Inflammatory macrophage treated with lipopolysaccharide for 4 hours (primary cell): Measurements from ENCODE around the gene TP53I3.
"Not testable (repeated sequence)": the region's sequence is repeated elsewhere in the genome, so short reads cannot be mapped to it uniquely, and the experiment has no call there.

Source experiments
- DNase-seq: peaks from one replicate; pipeline ENCODE4 v3.0.0-alpha.2; 2020

The TP53I3 gene

GRCh38 chr2:24095171-24095677 is 10.6 kb upstream of the TP53I3 start:
- DNase-seq: not testable (repeated sequence)

GRCh38 chr2:24093270-24093669 is 8.6 kb upstream of the TP53I3 start:
- DNase-seq: not testable (repeated sequence)

- peak; percentile 50 for DNase-seq
Measured at GRCh38 chr2:24088821-24089359, 4.3 kb upstream of the TP53I3 start.

GRCh38 chr2:24087032-24087431 is 2.4 kb upstream of the TP53I3 start:
- no peak for DNase-seq

GRCh38 chr2:24086241-24086640 is 1.6 kb upstream of the TP53I3 start:
- DNase-seq: no peak

- DNase-seq: peak; percentile 1
Measured at GRCh38 chr2:24085200-24085489, 511 bp upstream of the TP53I3 start.

- peak; percentile 83 for DNase-seq
Measured at GRCh38 chr2:24083567-24084385, 858 bp downstream of the TP53I3 start.

GRCh38 chr2:24082787-24083566 is 1.7 kb downstream of the TP53I3 start:
- no peak for DNase-seq

GRCh38 chr2:24080701-24081100 is 3.9 kb downstream of the TP53I3 start:
- DNase-seq: no peak

- DNase-seq: no peak
Measured at GRCh38 chr2:24077879-24078278, 6.8 kb downstream of the TP53I3 start.

- no peak for DNase-seq
Measured at GRCh38 chr2:24077535-24077877, 7.1 kb downstream of the TP53I3 start.

- peak; percentile 28 for DNase-seq
Measured at GRCh38 chr2:24076849-24077534, 7.6 kb downstream of the TP53I3 start.

GRCh38 chr2:24075915-24076848 is 8.5 kb downstream of the TP53I3 start, which contains the start of gene SF3B6:
Gene SF3B6 (minus strand): TSS chr2:24076326. CDS start chr2:24076229, 97 bp downstream.
- peak; percentile 100 for DNase-seq

- DNase-seq: no peak
Measured at GRCh38 chr2:24075259-24075658, 9.4 kb downstream of the TP53I3 start.

GRCh38 chr2:24073816-24074215 is 10.8 kb downstream of the TP53I3 start:
- no peak for DNase-seq

GRCh38 chr2:24072259-24072658 is 12.4 kb downstream of the TP53I3 start:
- no peak for DNase-seq

- no peak for DNase-seq
Measured at GRCh38 chr2:24065341-24065740, 19.3 kb downstream of the TP53I3 start.

- peak; percentile 36 for DNase-seq
Measured at GRCh38 chr2:24058564-24059271, 25.9 kb downstream of the TP53I3 start.

- DNase-seq: no peak
Measured at GRCh38 chr2:24055750-24056149, 28.9 kb downstream of the TP53I3 start.

- no peak for DNase-seq
Measured at GRCh38 chr2:24054366-24055010, 30.1 kb downstream of the TP53I3 start.

- no peak for DNase-seq
Measured at GRCh38 chr2:24052951-24053350, 31.7 kb downstream of the TP53I3 start.
